Hematopoietic multipotent progenitor cell (in vitro differentiated cells): ENCODE data around the gene COL5A3. TPM values are rescaled to one million over a fixed set of nuclear protein-coding genes. Genes with fewer than 3 reads are reported as not detected.

Source experiments
- DNase-seq, 3 donors: peaks; one replicate each; pipeline ENCODE4 v3.0.0-alpha.2; 2011 to 2015; ENCODE audit warnings: low read depth in 2 of 3, low spot score in 2 of 3
- small RNA-seq: library from RNA; depleted of rRNA; stranded (forward); fragments of <200 nt; gene quantifications from one replicate; pipeline ENCODE3, GENCODE V24; 2012
- total RNA-seq: library from RNA; depleted of rRNA; stranded (reverse); fragments of >200 nt; gene quantifications from one replicate; pipeline ENCODE4 v1.2.3, GENCODE V29; 2012

Gene COL5A3
- total RNA-seq, 1 donor = under 0.01 TPM

- DNase-seq = no peak
Observed at GRCh38 chr19:9911524-9912185, 98.6 kb downstream of the COL5A3 start.

GRCh38 chr19:9910625-9911024 is 99.7 kb downstream of the COL5A3 start:
- no peak for DNase-seq

Small RNAs within 50 kb of the gene (small RNA-seq; reads per million reads assigned to genes)
- not detected for gene MIR5589

Other genes with a start within 250 kb of the COL5A3 start
- 8.9 TPM for gene ZNF846, start 241.8 kb downstream of the COL5A3 start, total RNA-seq
- gene FBXL12, start 191.4 kb downstream of the COL5A3 start, total RNA-seq = 31.8 TPM
- 97.8 TPM for gene UBL5, start 182.6 kb downstream of the COL5A3 start, total RNA-seq
- 62.7 TPM for gene PIN1, start 175.2 kb downstream of the COL5A3 start, total RNA-seq
- under 0.01 TPM for gene OLFM2, start 74.0 kb downstream of the COL5A3 start, total RNA-seq
- gene RDH8, start 3.0 kb upstream of the COL5A3 start, total RNA-seq = not detected
- gene SHFL, start 75.8 kb upstream of the COL5A3 start, total RNA-seq = 56.8 TPM
- gene ANGPTL6, start 92.2 kb upstream of the COL5A3 start, total RNA-seq = 12.7 TPM
- gene PPAN, start 95.9 kb upstream of the COL5A3 start, total RNA-seq = 81.1 TPM
- gene P2RY11, start 101.2 kb upstream of the COL5A3 start, total RNA-seq = 25.0 TPM
- 513 TPM for gene EIF3G, start 109.4 kb upstream of the COL5A3 start, total RNA-seq
- gene DNMT1, start 184.4 kb upstream of the COL5A3 start, total RNA-seq = 70.0 TPM
- gene S1PR2, start 220.8 kb upstream of the COL5A3 start, total RNA-seq = 6.7 TPM
- 90.5 TPM for gene MRPL4, start 241.7 kb upstream of the COL5A3 start, total RNA-seq